ENCODE results near the gene ZNF24.

The ZNF24 gene

DNA sequence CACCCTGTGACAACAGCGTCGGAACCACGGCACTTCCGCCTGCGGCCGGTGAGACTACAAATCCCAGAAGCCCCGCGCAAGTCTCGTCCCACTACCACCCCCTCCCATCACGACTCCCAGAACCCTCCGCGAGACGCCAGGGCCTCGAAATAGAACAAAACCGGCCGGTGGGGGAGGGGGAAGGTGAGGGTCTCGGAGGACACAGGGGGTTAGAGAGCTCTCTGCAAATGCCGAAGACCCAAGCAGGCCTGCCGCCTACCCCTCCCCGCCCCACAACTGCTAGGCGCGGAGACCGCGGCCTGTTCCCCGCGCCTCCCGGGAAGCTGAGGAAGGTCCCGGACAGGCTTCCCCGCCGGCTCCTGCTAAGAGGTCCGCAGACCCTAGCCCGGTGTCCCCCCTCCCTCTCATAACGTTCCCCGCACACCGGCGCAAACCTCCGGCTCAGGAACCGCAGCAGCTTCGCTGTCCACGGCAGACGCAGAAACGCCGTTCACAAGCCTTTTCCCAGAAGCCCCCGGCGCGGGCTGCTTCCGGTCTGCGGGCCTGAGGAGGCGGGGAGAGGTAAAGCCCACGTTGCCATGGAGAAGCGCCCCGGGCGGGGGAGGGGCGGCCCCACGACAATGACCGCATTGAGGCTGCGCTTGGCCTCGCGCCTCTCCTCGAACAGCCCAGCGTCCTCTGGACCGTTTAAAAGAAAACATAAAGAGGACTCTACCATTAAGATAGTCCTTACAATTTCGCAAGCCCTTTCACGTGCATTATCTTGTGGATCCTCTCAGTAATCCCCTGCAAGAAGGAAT is at the start of gene ZNF24:
TSS of gene ZNF24 (minus strand) at position 485 of the 800 bp plus-strand sequence. CDS start 3,770 bp downstream, outside the sequence.
- peak; percentile 83 for FAIRE-seq

- no peak for FAIRE-seq
Observed at GRCh38 chr18:35393716-35394115, 49.5 kb upstream of the ZNF24 start.

DNA sequence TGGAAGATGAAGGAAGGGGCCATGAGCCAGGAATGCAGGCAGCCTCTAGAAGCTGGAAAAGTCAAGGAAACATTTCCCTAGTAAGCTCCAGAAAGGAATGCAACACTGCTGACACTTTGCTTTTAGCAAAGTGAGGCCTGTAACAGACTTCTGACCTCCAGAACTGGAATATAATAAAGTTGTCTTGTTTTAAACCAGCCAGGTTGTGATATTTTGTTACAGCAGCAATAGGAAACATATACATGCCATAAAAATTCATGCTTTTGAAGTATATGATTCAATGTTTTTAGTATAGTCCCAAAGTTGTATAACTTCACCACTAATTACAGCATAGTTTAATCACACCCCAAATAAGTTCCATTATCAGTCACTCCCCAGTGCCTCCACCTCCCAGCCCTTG is 48.2 kb upstream of the ZNF24 start:
- no peak for FAIRE-seq

GRCh38 chr18:35390951-35391700 is 46.9 kb upstream of the ZNF24 start:
- FAIRE-seq: no peak

GRCh38 chr18:35389095-35389618 is 44.9 kb upstream of the ZNF24 start:
- FAIRE-seq: no peak

GRCh38 chr18:35387152-35387571 is 42.9 kb upstream of the ZNF24 start:
- FAIRE-seq: no peak

GRCh38 chr18:35386600-35387100 is 42.4 kb upstream of the ZNF24 start:
- FAIRE-seq: peak; percentile 82

- no peak for FAIRE-seq
Observed at GRCh38 chr18:35383136-35383535, 38.9 kb upstream of the ZNF24 start.

DNA sequence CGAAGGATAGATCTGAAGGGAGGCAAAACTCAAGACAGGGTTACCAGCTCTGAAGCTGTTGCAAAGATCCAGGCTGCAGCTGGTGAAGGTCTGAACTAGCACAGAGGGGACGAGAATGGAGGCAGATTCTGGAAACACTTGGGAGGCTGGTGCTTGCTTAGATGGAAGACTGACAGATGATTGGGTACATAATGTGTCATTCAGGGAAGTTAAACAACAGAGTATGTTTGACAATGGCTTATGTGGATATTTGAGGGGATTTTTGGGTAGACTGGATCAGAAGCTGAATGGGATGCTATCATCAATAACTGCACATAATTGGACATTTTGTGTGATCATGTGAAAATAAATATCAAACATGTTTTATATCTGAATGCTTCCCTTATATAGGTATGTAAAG is 35.2 kb upstream of the ZNF24 start:
- FAIRE-seq: no peak

DNA sequence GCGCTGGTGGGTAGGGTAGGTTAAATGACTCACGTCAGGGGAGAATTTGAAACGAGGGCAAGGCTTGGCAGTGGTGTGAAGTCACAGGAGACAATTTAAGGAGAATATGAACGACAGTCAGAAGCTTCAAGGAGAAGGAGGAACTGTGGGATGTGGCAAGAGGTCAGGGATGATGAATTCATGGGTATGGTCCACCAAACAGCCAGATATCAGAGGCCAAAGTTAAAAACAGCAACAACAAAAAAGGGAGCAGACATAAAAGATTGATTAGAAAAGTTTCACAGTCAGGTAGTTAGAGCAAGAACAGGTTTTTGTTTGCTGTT is 34.3 kb upstream of the ZNF24 start:
- no peak for FAIRE-seq

DNA sequence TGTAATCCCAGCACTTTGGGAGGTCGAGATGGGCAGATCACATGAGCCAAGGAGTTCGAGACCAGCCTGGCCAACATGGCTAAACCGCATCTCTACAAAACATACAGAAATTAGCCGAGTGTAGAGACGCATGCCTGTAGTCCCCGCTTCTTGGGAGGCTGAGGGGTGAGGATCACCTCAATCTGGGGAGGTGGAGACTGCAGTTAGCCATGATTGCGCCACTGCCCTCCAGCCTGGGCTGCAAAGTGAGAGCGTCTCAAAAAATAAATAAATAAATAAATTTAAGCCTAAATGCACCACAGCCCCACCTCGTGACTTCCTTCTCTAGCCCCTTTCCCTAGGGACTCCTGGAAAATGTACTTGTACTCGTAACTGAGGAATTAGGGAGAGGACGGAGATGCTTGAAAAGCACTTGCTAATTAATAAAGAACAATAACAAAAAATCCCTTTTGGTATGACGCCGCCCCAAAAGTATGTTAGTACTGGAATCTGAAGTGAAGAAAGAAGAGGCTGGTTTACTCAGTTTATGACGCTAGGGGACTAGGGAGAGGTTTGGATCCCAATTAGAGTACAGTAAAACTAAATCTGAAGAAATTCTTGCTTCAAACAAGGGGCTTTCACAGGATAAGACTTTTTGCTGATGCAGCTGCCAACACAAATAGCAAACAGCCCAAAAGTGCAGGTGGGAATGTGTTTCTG is 33.8 kb upstream of the ZNF24 start:
- no peak for FAIRE-seq

GRCh38 chr18:35376742-35377695 is 32.8 kb upstream of the ZNF24 start, which contains the start of gene ZNF396:
ZNF396 (minus strand) TSS chr18:35377337; CDS start chr18:35374292, 3,045 bp downstream.
- FAIRE-seq: no peak

DNA sequence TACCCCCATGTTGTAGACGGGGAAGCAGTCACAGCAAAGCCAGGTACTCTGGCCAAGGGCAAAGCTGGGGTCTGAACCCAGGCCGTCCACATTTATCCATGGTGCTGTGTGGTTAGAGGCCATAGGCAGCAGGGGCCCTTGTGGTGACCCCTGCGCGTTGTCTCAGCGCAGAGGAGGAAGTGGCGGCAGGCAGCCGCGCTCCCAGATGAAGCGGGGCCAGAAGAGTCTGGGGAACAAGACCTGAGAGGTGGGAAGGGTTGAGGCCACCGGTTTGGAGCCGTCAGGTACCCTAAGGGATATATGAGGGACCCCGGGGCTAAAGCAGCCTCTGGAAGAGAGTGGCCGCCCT is 32.1 kb upstream of the ZNF24 start:
- FAIRE-seq: no peak

DNA sequence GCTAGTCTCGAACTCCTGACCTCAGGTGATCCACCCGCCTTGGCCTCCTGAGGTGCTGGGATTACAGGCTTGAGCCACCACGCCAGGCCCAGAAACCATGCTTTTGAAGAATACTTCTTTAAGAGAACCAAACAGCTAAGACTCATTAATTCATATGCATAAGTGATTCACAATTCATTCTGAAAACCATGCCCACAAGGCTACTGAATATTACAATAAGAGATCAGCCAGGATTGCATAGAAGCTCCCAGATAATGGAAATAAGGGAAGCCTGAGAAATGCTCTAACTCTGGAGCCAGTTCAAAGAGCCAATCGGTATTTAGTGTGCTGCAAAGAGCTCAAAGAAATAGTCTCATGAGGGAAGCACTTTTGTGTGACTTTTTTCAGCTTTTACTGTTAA is 30.5 kb upstream of the ZNF24 start:
- no peak for FAIRE-seq

DNA sequence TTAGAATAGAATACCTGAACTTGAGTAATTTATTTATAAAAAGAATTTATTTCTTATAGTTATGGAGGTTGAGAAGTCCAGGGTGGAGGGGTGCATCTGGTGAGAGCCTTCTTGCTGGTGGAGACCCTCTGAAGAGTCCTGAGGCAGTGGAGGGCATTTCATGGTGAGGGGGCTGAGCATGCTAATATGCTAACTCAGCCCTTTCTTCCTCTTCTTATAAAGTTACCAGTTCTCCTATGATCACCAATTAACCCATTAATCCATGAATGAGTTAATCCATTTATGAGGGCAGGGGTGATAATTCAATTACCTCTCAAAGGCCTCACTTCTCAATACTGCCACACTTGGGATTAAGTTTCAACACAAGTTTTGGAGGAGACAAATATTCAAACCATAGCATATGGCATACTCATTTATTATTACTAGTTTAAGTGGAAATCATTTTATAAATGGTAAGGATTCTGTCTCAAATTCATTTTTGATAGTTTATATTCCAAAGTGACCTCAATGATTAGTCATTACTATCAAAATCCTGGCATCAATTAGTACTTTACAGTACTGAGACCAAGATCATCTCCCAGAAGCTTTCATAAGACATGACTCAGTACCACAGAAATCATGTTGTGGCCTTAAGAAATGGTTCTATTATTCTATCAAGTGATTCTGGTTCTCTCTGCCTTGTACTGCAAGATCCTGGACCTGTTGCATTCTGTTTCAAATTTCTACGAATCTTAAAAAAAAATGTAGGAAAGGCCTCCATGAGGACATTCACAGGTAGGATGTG is 27.4 kb upstream of the ZNF24 start:
- no peak for FAIRE-seq

- no peak for FAIRE-seq
Observed at GRCh38 chr18:35369126-35369525, 24.9 kb upstream of the ZNF24 start.

GRCh38 chr18:35368595-35368994 is 24.4 kb upstream of the ZNF24 start:
- FAIRE-seq: no peak

GRCh38 chr18:35362531-35362930 is 18.3 kb upstream of the ZNF24 start:
- no peak for FAIRE-seq

GRCh38 chr18:35361570-35362321 is 17.5 kb upstream of the ZNF24 start:
- no peak for FAIRE-seq

DNA sequence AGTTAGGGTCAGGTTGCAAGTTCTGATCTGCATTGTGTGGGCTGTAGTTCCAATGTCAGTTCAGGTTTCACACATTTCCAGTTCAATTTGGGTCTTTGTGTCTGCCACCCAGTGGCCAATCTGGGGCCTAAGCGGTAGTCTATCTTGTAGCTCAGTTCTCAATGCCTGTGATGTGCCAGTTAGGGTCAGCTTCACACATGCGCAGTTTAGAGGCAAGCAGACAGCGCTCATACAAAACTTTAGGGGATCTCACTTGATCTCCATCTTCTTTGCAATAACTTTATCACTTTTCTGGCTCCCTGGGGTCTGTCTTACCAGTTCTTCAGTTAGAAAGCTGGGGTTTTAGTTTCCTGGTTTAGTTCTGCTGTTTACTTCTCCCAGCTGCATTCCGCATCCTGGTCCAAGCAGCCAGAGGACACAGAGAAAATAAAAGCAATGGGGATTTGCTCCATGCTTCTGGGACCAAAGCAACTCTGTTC is 11.0 kb upstream of the ZNF24 start:
- FAIRE-seq: no peak

Measured in G401.6 (cell line).